RWPE2 (cell line): ENCODE results near the gene TFR2.

ENCODE experiments used
- ATAC-seq: fragments of 200-7000 bp; cut with Tn5 transposase; 3 replicates; pipeline ENCODE4 v1.9.1; 2021; ENCODE audit warnings: low read depth
- DNase-seq: peaks from one replicate; pipeline ENCODE4 v3.0.0-alpha.2; 2020; ENCODE audit warnings: low spot score
- H3K27ac ChIP-seq: fragments of 450-650 bp; 2 replicates; pipeline ENCODE4 v1.5.1; 2017; ENCODE audit warnings: mild to moderate bottlenecking; ENCODE audit not compliant: poor library complexity, severe bottlenecking
- H3K27me3 ChIP-seq: fragments of 250-450 bp; sonication (Bioruptor Pico); 2 replicates; pipeline ENCODE4 v1.5.1; 2021; ENCODE audit warnings: mild to moderate bottlenecking, moderate library complexity; ENCODE audit not compliant: insufficient read depth, poor library complexity, severe bottlenecking
- H3K36me3 ChIP-seq: fragments of 250-450 bp; sonication (Bioruptor Pico); 2 replicates; pipeline ENCODE4 v1.5.1; 2020; ENCODE audit warnings: low read depth, mild to moderate bottlenecking, moderate library complexity
- H3K4me1 ChIP-seq: fragments of 250-450 bp; sonication (Bioruptor Pico); 2 replicates; pipeline ENCODE4 v1.5.1; 2021; ENCODE audit warnings: mild to moderate bottlenecking, moderate library complexity; ENCODE audit not compliant: insufficient read depth, poor library complexity, severe bottlenecking
- H3K4me3 ChIP-seq: fragments of 250-450 bp; sonication (Bioruptor Pico); 2 replicates; pipeline ENCODE4 v1.5.1; 2021; ENCODE audit warnings: mild to moderate bottlenecking, moderate library complexity; ENCODE audit not compliant: severe bottlenecking
- H3K9me3 ChIP-seq: fragments of 250-450 bp; sonication (Bioruptor Pico); 2 replicates; pipeline ENCODE4 v1.5.1; 2021; ENCODE audit warnings: mild to moderate bottlenecking, moderate library complexity; ENCODE audit not compliant: severe bottlenecking
- TF ChIP-seq, protein P1 (sequence below): fragments of 450-650 bp; IDR thresholded peaks from one replicate; pipeline ENCODE4 v1.5.1; 2017; ENCODE audit warnings: mild to moderate bottlenecking, moderate library complexity; ENCODE audit not compliant: poor library complexity, severe bottlenecking

The TFR2 gene

DNA sequence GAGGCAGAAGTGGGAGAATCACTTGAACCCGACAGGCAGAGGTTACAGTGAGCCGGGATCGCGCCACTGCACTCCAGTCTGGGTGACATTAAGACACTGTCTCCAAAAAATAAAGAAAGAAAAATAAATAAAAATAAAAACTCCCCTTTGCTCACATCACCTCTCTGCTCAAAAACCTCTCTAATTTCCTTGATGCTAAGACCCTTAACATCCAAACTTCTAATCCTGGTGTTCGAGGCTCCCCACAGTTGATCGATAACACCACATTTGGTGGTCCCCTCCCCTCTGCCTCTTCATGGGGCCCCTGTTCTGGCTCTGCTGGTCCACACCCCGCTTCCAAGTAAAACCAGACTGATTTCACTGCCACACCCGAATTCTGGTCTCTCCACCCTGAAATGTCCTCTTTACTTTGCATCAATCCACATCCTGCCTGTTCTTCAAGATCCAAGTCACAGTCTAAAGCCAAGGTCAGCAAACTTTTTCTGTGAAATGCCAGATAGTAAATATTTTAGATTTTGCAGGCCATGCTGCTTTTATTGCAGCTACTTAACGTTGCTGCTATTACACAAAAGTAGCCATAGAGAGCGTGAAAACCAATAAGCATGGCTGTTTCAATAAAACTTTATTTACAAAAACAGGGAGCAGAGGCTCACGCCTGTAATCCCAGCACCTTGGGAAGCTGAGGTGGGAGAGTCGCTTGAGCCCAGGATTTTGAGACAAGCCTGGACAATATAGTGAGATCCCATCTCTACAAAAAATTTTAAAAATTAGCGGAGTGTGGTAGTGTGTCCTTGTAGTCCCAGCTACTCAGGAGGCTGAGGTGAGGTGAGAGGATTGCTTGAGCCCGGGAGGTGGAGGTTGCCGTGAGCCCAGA lies 17.2 kb downstream of the TFR2 start:
- TF ChIP-seq, protein P1, sequence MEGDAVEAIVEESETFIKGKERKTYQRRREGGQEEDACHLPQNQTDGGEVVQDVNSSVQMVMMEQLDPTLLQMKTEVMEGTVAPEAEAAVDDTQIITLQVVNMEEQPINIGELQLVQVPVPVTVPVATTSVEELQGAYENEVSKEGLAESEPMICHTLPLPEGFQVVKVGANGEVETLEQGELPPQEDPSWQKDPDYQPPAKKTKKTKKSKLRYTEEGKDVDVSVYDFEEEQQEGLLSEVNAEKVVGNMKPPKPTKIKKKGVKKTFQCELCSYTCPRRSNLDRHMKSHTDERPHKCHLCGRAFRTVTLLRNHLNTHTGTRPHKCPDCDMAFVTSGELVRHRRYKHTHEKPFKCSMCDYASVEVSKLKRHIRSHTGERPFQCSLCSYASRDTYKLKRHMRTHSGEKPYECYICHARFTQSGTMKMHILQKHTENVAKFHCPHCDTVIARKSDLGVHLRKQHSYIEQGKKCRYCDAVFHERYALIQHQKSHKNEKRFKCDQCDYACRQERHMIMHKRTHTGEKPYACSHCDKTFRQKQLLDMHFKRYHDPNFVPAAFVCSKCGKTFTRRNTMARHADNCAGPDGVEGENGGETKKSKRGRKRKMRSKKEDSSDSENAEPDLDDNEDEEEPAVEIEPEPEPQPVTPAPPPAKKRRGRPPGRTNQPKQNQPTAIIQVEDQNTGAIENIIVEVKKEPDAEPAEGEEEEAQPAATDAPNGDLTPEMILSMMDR, result no peak
- Histone ChIP-seq H3K9me3 (no peaks in the 10 kb centered on the region), H3K4me3 (no peak overlapping the region), H3K36me3 (no peaks in the 10 kb centered on the region), H3K27me3 (no peaks in the 10 kb centered on the region), H3K27ac (no peak overlapping the region), H3K4me1 (no peaks in the 10 kb centered on the region)
- ATAC-seq, result no peak
- no peak for DNase-seq

DNA sequence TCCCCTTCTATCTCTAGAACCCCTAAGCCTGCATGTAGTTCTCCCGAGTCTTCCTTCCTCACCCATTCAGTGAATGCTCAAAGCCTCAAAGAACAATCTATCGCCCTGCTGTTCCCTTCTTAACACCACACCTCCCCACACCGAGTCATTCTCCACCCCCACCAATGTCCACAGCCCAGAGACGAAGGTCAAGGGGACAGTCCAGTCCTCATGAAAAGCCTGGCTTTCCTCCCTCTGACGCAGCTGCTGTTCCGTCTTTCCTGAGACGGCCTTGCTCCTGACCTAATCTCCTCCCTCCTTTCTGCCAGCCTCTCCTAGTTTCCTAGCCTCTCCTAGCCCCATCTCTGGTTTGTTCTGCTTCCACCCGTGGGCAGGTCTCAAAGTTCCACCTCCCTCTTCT lies 19.8 kb downstream of the TFR2 start:
- Histone ChIP-seq H3K9me3 (no peaks in the 10 kb centered on the region), H3K4me1 (no peaks in the 10 kb centered on the region), H3K27me3 (no peaks in the 10 kb centered on the region), H3K27ac (no peak overlapping the region), H3K4me3 (no peak overlapping the region), H3K36me3 (no peaks in the 10 kb centered on the region)
- TF ChIP-seq, protein P1, result no peak
- ATAC-seq, result no peak
- DNase-seq, result no peak

DNA sequence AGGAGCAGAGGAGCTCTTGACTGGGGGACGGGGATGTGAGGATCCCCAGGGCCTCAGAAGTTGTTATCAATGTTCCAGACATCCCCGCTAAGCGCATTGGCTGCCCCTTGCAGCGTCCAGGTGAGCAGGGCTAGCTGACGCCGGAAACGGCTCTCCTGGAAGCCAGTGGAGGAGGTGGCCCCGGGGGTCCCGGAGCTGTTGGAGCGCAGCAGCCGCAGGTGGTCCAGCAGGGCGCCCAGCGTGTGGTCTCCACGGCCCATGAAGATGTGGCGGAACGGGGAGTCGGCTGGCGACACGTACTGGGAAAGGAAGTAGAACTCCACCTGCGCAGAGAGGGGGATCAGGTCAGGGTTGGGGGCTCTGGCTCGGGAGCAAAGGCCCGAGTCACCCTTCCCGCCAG lies 20.5 kb downstream of the TFR2 start:
- no peak overlapping the region for H3K27ac ChIP-seq
- TF ChIP-seq, protein P1, result no peak
- ATAC-seq (no peak), DNase-seq (no peak)
- no peak overlapping the region for H3K4me3 ChIP-seq
- H3K4me1 ChIP-seq, result no peaks in the 10 kb centered on the region
- no peaks in the 10 kb centered on the region for H3K9me3 ChIP-seq
- H3K36me3 ChIP-seq, result no peaks in the 10 kb centered on the region
- H3K27me3 ChIP-seq, result no peaks in the 10 kb centered on the region

GRCh38 chr7:100620239-100620638 lies 21.1 kb downstream of the TFR2 start:
- no peak overlapping the region for H3K27ac ChIP-seq
- no peaks in the 10 kb centered on the region for H3K36me3 ChIP-seq
- no peaks in the 10 kb centered on the region for H3K9me3 ChIP-seq
- no peaks in the 10 kb centered on the region for H3K4me1 ChIP-seq
- no peak overlapping the region for H3K4me3 ChIP-seq
- ATAC-seq, result no peak
- TF ChIP-seq, protein P1, result no peak
- DNase-seq, result no peak
- no peaks in the 10 kb centered on the region for H3K27me3 ChIP-seq

DNA sequence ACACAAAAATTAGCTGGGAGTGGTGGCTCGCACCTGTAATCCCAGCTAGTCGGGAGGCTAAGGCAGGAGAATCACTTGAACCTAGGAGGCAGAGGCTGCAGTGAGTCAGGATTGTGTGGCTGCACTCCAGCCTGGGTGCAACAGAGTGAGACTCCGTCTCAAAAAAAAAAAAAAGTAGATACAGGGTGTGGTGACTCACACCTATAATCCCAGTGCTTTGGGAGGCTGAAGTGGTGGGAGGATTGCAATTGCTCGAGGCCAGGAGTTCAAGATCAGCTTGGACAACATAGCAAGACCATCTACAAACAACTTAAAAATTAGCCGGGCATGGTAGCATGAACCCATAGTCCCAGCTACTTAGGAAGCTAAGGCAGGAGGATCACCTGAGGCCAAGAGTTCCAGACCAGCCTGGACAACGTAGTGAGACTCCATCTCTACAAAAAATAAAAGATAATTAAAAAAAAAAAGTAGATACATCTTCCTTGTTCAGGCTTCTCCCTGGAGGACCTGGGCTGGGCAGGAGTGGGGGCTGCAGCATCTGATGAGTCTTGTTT lies 27.0 kb downstream of the TFR2 start:
- Histone ChIP-seq H3K9me3 (no peaks in the 10 kb centered on the region), H3K4me3 (no peak overlapping the region), H3K27me3 (no peaks in the 10 kb centered on the region), H3K36me3 (no peaks in the 10 kb centered on the region), H3K27ac (no peak overlapping the region), H3K4me1 (no peaks in the 10 kb centered on the region)
- ATAC-seq, result no peak
- TF ChIP-seq, protein P1, result no peak
- no peak for DNase-seq
